Amniotic stem cell (primary cell): ENCODE results near the gene BICRA.

Experiments
- DNase-seq: peaks from one replicate; lab custom pipeline; 2025; lab: John Stamatoyannopoulos, UW

The BICRA gene

GRCh38 chr19:47601180-47601904 lies 7.6 kb upstream of the BICRA start:
- DNase-seq: no peak

- DNase-seq: no peak
Observed at GRCh38 chr19:47603706-47604565, 5.0 kb upstream of the BICRA start.

GRCh38 chr19:47607564-47608073 lies 1.3 kb upstream of the BICRA start:
- no peak for DNase-seq

DNA sequence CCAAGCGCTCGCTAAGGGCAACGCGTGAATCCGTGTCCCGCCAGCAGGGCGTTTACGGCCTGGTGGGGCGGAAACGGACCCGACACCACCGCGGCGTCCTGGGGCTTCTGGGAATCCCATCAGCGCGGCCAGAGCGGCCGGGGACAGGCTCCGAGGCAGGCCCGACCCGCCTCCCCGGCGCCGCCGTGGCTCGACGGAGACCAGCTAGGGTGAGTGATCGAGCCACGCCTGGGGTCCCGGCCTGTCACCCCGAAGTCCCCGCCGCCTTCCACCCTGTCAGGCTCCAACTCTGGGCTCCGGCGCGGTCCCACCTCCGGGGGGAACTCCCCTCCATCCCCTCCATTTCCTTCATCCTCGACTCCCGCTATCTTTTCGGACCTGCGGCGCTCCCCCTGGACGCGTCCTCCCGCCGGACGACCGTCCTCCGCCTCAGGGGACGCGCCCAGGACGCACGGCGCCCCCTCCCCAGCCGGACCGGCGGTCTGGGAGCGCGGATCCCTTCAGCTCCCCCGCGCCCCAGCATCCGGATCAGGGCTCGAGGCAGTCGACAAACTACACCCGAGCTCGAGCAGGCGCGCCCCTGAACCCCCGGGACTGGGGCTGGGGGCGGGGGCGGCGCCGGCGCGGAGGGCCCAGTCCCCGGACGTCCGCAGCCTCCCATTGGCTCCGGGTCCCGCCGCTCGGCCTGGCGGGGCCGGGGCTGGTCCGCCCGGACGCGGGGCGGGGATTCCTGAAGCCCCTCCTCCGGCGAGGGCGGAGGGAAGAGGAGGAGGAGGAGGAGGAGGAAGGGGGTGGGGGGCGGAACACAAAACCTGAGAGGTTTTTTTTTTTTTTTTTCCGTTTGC lies 638 bp upstream of the BICRA start:
- peak; percentile 78 for DNase-seq

DNA sequence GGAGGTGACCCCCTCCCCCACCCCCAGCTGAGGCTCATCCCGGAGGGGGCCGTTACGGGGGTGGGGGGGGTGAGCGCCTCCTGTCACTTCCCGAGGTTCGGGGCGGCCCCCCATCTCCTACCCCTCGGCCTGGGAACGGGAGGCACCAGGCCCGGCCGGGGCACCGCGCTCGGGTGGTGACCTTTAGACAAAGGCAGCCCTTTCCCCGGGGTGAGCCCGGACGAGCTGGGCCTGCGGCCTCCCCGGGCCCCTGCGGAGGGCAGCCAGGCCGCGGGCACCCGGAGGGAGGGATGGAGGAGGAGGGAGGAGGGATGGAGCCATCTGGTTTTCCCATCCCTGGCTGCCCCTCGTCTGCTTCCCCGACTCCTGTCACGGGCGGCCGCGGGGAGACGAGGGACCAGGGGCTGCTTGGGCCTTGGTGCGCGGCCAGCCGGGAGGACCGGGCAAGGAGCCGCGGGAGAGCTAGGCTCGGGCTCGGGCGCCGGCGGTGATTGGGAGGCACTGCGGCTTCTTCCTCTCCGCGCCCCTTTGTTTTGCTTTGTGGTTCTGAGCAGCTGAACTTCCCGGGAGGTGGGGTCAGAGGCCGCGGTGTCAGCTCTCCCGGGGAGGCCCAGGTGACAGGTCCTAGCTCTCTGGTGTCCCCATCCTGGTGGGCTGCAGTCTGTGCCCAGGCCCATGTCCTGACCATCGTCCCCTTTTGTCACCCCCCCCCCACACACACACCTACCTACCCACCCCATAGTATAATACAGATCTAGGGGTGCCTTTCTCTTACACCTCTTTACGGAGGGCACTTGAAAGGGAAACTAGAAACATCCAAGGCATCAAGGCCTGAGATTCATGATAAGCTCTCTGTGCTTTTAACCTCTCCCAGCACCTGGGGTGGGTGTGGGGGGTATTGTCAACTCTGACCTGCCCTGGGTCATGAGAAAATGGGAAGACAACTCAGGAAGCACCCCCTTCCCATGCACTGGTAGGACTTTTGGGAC lies 1.3 kb downstream of the BICRA start:
- peak; percentile 3 for DNase-seq

DNA sequence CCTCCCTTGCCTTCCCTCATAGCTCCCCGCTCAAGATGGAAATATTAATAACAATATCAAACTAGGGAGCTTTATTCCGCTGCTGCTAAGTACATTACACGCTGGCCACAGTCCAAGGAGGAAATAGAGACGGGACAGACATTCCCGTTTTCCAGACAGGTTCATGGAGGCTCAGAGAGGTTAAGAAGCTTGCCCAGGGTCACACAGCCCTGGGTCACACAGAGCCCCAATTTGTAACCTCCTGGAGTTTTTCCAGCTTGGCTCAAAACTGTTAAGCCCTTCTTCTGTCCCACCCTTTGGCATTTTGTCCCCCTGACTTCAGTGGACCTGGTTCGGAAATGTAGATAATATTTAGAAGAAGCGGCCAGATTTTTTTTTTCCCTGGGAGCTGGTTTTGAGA lies 2.0 kb downstream of the BICRA start:
- DNase-seq: no peak

DNA sequence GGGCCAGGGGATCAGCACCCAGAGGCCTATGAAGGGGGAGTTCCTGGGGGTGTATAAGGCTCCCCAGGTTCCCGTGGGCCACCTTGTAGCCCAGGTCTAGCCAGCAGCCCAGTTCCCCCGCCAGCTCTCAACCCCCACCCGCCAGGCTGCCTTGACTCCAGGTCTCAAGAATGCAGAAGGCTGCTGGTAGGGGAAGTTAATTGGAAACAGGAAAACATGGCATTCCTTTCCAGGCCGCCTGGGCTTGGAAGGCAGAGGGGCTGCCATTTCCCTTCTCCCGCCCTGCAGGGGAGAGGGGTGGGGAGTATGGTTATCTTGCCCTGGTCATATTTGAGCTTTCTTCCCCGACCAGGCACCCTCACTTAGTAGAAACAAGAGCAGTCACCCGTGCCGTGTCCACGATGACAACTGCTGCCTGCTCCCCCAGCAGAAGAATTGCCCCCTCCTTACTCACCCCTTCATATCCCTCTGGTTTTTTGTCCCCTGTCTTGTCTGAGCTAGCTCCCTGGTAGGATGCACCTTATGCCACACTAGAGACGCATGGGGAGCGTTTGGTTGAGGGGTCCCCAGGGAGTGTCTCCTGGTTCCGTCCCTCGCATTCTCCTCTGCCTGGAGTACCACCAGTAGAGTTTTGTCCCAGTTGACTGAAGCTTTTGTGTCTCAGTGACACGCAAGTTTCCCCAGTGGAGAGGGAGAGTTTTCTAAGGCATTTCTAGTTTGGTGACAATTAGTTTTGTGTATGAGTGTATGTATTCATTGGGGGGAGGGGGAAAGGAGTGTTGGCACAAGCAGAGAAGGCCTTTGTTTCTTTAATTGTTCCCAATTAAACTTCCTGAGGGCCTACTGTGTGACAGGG lies 4.5 kb downstream of the BICRA start:
- DNase-seq: peak; percentile 44

DNA sequence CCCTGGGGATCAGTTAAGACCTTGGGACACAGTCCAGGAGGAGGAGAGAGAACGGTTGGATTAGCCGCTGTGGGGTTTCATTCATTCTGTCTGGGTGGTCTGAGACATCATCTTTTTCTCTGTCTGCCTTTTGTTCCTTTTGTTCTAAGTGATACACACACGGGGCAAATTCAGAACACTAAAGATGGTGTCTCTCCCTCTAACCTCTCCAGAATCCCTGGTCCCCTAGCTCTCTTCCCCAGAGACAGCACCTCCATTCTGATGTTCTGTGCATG lies 5.0 kb downstream of the BICRA start:
- DNase-seq: no peak

- DNase-seq: no peak
Observed at GRCh38 chr19:47614559-47614958, 5.6 kb downstream of the BICRA start.

GRCh38 chr19:47615230-47615629 lies 6.3 kb downstream of the BICRA start:
- no peak for DNase-seq

DNA sequence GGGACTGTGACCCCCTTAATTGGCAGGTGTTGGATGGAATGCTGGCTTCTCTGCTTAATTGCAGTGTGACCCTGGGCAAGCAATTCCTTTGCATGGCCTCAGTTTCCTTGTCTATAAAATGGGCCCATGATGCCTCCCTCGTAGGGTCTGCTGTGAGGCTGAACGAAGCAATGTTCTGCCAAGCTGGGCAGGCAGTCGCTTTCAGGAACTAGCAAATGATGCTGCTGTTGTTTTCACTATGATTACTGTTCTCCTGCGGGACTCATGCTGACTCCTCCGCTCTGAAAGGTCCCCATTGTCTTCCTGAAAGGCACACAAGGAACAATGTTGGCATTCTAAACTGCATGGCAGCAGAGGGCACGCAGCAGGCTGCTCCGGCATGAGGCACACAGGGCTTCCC lies 6.8 kb downstream of the BICRA start:
- no peak for DNase-seq

DNA sequence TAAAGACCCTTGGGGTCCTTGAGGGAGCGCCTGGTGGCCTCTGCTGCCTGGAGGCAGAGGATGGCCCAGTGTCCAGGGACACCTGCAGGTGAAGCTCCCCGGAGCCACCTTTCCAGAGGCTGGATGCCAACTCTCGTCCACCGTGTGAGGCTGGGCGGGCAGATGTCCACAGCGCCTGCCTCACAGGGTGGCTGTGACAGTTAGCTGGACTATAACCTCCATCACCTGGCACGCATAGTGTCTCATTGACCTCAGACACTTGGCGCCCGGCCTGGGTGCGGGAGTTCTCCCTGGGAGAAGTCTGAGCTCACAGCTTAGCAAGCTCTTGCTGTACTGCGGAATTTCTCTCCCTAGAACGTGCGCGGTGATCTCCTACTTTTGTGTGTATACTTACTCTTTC lies 9.8 kb downstream of the BICRA start:
- no peak for DNase-seq

DNA sequence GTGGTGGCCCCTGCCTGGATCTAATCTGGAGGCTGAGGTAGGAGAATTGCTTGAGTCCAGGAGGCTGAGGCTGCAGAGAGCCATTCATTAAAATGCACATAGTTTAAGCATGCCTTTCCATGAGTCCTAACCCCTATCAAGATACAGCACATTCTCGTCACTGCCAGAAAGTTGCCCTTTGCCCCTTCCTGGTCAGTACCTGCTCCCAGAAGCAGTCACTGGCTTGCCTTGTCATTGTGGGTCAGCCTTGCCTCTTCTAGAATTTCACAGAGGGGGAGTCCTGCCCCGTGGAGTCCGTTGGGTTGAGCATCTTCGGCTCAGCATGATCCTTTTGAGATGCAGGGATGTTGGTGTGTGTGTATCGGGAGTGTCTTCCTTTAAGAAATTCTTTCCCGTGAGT lies 10.8 kb downstream of the BICRA start:
- no peak for DNase-seq

DNA sequence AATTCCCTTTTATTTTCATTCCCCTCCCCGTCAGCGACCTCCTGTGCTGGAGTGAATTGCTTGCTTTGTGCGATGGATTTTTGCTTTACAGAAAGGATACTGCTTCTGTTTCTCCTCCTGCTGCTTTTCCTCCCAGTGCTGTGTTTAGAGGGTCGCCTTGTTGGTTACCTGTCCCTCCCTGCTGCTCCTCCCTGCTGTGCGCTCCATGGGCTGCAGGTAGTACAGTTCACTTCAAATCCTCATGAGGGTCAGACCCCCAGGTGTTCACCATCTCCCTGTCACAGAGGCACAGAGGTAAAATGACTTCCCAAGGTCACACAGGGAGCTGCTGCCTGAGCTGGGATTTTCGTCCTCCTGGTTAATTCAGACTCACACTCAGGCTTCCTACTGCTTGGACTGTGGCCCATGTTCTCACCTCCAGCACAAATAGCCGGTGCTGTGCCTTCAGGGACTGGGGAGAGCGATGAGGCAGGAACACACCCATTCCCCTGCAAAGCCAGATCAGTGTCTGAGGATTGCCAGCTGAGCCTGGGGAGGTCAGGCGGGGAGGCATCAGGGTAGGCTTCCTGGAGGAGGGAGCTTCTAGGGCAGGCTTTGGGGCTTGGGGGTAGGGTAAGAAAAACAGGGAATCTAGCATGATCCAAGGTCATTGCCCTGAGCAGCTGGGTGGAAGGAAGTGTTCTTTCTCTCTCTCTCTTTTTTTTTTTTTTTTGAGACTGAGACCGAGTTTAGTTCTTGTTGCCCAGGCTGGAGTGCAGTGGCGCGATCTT lies 14.4 kb downstream of the BICRA start:
- no peak for DNase-seq

- no peak for DNase-seq
Observed at GRCh38 chr19:47623921-47624391, 15.0 kb downstream of the BICRA start.

GRCh38 chr19:47625650-47626049 lies 16.7 kb downstream of the BICRA start:
- no peak for DNase-seq

DNA sequence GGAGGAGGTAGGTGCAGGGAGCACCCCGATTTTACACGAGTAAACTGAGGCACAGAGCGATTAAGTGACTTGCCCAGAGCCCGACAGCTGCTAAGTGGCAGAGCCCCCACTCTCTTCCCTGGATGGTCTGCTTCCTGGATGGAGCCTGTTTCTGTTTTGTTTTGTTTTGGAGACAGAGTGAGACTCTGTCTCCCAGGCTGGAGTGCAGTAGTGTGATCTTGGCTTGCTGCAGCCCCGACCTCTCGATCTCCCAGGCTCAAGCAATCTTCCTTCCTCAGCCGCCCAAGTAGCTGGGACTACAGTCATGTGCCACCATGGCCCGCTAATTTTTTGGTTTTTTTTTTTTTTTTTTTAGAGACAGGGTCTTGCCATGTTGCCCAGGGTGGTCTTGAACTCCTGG lies 17.3 kb downstream of the BICRA start:
- DNase-seq: no peak

- DNase-seq: no peak
Observed at GRCh38 chr19:47628078-47628771, 19.3 kb downstream of the BICRA start.

DNA sequence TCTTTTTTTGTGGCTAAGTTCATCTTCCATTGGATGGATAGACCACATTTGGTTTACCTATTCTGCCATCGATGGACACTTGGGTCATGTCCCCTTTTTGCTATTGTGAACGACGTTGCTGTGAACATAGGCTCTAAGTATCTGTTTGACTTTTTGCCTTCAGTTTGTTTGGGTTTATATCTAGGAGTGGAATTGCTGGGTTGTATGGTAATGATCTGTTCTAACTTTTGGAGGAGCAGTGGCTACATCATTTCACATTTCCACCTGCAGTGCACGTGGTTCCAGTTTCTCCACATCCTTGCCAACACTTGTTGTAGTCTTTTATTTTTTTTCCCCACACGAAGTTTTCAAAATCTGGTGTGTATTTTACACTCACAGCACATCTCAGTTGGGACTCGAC lies 21.7 kb downstream of the BICRA start:
- DNase-seq: no peak
